HG03159 (cell line): ENCODE data around the gene MINDY4B.

ENCODE experiments used
- ATAC-seq: cut with Tn5 transposase; IDR thresholded peaks from one replicate; pipeline ENCODE4 v1.9.1; 2021; ENCODE audit warnings: mild to moderate bottlenecking, moderate library complexity; ENCODE audit not compliant: unreplicated experiment

MINDY4B gene

GRCh38 chr3:150905339-150905738, at the start of gene MINDY4B:
TSS of gene MINDY4B (minus strand) at chr3:150905439. CDS start at chr3:150905439, 0 bp downstream.
- no peak for ATAC-seq

DNA sequence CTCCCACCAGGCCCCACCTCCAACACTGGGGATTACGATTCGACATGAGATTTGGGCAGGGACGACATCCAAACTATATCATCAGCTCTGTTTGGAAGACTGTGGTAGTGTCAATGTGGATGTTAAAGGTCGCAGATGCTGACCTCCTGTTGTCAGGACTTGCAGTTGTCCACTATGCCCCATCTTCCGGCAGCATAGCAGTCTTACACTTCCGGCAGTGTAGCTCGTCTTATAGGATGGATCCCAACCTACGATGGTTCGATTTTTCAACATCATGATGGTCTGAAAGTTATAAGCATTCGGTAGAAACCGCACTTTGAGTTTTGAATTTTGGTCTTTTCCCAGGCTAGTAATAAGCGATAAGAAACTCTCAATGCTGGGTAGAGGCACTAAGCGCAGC, 46.7 kb upstream of the MINDY4B start:
- no peak for ATAC-seq

GRCh38 chr3:150945226-150946032, 40.2 kb upstream of the MINDY4B start:
- no peak for ATAC-seq

DNA sequence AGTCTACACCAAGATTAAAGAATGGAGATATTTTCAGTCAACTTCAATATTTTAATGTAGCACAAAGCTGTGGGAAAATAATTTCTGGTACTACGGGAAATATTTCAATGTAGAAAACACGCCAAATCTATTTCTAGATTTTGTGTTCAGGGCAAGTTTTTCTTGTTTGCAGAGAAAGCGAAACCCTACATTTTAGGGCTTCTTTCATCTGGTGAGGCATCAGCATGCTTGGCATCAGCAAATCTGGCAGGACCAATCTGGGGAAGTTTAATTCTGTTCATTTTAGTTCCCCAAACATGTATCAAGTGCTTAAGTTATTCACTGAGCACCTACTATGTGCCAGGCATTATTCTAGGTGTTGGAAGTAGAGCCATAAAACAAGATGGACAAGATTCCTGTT, 37.0 kb upstream of the MINDY4B start:
- no peak for ATAC-seq

DNA sequence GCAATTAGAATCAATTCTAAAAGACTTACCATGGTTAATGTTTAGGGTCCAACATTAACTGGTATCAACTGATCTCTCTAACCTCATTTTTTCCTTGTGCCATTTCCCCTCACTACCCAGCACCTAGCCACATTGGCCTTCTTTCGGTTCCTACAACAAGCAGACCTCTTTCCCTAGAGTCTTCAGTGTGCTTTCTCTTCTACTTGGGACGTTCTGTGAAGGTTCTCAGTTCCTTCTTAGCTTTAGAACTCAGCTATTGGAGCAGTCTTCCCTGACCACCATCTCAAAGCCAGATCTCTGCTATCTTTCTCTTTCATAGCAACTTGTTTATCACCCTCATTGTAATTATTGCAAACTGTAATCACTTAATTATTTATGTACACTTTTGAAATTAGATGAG, 31.5 kb upstream of the MINDY4B start:
- peak; percentile 89 for ATAC-seq

DNA sequence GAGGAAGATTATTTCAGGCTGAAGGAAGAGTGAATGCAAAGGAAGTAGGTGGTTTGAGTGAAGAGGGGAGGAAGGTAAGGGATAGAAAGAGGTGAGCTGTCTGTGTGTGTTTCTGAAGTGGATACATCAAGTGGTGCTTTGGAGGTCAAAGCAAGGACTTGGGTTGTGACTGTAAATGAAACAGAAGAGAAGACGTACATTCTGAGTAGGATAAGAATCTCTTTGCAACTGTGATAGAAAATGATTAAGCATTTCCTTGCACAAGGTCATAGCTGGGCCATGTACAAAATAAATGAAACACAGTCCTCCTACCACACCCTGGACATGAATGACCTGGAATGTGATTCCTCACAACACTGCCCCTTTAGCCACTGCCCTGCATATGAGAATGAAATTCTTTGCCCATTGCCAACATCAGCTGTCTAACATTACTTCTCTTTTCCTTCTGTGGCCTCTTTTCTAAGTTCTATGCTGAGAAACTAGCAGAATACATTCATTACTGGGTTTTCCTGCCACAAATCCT, 28.3 kb upstream of the MINDY4B start:
- ATAC-seq, result no peak

- ATAC-seq, result no peak
Measured at GRCh38 chr3:150931745-150932144, 26.5 kb upstream of the MINDY4B start.

DNA sequence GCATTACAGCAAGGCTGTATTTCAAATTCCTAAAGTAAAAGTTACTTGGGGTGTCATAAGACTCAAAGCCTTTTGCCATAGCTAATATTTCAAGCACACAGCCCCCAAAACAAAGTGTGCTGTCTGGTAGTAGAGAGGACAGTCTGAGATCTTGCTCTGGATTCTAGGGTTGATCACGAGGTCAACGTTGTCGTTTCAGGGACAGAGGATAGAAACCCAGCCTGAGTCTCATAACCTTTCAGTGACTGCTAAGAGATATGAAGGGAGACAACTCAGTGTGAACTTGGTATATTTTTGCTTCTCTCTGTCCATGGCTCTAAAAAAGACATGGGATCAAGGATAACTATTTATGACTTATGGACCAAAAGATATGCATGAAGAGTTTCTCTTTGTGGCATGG, 25.6 kb upstream of the MINDY4B start:
- no peak for ATAC-seq

- no peak for ATAC-seq
Measured at GRCh38 chr3:150928234-150928633, 23.0 kb upstream of the MINDY4B start.

- no peak for ATAC-seq
Measured at GRCh38 chr3:150926328-150926727, 21.1 kb upstream of the MINDY4B start.

GRCh38 chr3:150925751-150926201, 20.5 kb upstream of the MINDY4B start:
- peak; percentile 95 for ATAC-seq

DNA sequence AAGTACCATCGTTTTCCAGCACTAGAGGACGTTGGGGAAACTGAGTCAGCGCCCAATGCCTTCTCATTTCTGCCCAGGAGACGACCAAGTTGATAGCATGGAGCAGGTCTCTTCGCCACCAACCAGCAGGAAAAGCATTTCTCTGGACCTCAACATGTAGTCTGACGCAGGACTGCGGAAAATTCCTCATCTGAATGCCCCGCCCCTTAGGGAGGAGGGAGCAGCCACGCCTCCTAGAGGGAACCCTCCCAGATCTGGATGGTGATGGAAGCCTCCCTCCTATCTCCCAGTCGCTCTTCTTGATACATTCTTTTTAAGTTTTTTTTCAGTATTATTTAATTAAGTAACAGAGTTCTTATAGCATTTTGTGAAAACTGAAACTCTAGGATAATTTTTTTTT, 17.4 kb upstream of the MINDY4B start:
- no peak for ATAC-seq

DNA sequence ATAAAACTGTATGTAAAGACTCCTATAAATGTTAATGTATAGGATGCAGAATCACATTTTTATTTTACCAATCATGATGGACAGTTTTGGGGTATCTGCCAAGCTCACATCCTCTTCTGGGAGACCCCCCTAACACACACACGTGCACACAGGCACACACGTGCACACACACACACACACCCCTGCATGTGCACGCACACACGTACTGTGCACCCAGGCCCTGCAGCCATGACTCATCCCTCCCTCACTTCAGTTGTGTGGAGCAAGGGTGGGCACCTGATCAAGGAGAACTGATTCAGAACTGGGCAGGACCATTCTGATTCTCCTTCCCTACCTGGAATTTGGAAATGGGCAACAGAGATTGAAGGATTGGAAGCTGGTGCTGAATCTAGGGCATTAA, 16.0 kb upstream of the MINDY4B start:
- no peak for ATAC-seq

DNA sequence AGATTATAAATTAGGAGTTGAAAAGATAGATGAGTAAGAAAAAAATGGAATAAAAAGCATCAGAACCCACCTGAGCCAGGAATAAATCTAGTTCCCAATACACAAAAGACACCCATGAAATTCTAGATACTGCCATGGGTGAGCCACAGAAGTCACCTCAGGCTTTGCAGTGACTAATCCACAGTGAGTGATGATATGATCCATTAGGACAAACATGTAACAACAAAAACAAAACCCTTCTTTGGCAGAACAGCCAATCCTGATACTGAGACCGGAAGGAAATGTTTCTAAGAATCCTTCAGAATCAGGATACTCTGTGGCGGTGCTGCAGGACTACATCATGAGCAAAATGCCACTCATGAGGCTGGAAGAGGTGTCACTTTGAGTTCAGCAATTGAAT, 15.0 kb upstream of the MINDY4B start:
- no peak for ATAC-seq

GRCh38 chr3:150917951-150918350, 12.7 kb upstream of the MINDY4B start:
- no peak for ATAC-seq

DNA sequence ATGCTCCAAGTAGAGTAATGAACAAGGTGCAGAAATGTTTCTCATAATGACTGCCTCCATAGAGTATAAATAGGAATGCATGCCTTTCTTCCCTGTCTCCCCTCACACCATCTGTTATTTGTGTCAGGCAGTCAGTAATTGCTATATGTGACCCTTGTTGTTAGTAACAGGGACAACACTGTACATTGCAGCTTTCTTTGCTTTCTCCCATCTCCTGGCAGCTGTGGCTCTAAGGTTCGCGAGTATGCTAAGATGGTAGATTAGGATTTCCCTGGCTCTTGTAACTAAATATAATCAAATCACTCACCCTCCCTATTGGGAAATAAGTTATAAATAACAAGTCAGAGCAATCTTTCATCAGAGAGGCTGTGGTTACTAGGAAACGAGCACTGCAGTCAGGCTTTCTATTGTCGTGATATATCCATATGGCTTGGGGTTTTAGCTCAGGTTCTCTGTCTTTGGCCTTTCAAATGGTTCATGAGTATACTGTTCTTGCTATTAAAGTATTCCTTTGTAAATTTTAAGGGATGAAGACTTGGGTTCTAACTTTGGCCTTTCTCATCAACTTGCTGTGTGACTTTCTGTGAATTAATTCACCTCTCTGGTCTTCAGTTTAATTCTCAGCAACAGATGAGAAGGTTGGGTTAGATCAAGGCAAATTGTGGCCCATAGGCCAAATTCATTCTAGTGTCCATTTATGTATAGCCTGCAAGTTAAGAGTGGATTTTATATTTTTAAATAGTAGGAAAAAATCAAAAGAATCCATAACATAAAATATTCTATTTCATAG, 8.1 kb upstream of the MINDY4B start:
- ATAC-seq, result peak; percentile 28

GRCh38 chr3:150912501-150912900, 7.3 kb upstream of the MINDY4B start:
- peak; percentile 61 for ATAC-seq

DNA sequence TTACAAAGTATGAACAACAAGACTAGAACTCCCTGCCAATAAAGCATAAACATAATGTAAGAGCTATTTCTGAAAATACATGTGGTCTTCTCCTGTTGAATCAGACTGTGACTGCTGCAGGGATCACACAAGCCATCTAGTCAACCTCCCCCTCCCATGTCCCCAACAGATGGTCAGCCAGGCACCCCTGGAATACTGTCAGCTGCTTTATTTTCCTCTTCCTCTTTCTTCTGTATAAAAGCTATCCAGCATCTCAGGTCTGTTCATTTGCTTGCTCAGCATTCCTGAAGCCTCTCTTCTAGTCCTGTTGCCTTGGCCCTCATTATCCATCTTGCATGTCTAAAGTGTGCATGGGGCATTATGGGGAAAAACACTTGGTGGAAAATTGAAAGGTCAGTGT, 6.5 kb upstream of the MINDY4B start:
- ATAC-seq, result no peak

- no peak for ATAC-seq
Measured at GRCh38 chr3:150906461-150906860, 1.2 kb upstream of the MINDY4B start.

DNA sequence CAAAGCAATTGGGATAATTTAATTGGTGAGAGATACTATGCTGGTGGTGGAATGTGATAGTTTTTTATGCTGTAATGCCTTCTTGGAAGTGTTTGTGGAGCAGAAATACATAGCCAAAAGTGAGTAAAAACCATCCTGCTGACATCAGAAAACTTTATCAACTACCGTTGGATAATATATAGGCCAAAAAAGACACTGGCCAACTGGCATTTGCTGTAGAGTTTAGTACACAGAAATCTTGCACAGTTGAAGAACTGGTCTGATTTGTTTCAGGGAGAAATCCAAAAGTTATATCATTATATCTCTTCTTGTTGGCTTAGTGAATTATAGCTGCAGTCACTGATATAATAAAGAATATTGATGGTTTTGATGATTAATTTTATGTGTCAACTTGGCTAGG, 507 bp upstream of the MINDY4B start:
- no peak for ATAC-seq

DNA sequence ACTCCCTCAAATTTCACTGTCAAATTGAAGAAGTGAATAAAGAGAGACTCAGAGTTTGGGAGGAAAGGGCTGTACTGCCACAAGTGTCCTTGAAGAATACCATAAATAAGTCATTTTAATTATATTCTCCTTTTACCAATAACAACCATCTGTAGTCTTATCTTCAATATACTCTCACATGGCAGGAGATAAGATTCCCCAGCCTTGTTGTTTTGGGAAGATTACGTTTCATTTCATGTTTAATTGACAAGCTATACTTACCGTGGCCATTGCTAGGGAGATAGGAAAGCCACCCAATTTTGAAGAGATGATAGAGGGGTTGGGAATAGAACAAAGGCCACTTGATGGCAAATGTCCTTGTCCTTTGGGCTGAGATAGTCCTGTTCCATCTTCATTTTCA, 2.3 kb downstream of the MINDY4B start:
- no peak for ATAC-seq

GRCh38 chr3:150901793-150902192, 3.4 kb downstream of the MINDY4B start:
- no peak for ATAC-seq
